Midbrain (tissue), 1 donor: ENCODE results near the gene CAMKK1.
A peak's percentile ranks its signal among the peaks of the same experiment; 100 is the strongest.

Source experiments
- DNase-seq: peaks from one replicate; lab custom pipeline; 2025; lab: John Stamatoyannopoulos, UW

CAMKK1 gene

DNA sequence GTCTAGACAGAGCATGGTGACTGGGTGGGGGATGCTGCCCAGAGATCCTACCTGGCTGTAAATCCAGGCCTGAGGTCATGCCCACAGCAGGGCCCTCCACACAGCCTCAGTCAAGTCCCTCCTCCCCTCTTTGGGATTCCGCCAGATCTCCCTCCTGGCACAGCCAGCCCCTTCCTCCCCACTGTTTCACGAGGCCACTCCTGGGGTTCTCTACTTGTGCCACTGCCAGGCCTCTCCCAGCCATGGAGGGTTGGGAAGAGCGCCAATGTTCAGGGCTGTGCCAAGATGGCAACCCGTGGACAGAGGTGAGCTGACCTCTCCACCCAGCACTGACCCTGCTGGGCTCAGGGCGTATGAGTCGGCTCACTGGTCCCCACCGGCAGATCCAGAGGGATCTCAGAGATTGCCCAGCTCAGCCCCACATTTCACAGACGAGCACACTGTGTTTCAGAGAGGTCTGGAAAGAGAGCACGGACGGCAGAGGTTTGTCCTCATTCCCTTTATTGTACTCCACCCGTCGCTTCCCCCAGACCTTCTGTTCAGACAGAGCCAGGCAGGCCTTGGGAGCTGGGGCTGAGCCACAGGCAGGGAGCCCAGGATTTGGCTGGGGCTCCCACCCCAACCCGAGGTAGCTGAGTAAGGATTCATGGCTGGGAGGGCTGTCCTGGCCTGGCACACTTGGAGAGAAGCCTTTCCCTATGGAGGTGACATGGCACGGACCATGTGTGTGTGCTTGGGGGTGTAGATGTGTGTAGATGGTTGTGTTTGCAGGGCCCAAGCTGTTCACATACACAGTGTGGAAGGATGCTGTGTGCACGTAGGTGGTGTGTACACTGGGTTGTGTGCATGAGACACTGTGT is 3.5 kb upstream of the CAMKK1 start:
- DNase-seq: peak; percentile 39

DNA sequence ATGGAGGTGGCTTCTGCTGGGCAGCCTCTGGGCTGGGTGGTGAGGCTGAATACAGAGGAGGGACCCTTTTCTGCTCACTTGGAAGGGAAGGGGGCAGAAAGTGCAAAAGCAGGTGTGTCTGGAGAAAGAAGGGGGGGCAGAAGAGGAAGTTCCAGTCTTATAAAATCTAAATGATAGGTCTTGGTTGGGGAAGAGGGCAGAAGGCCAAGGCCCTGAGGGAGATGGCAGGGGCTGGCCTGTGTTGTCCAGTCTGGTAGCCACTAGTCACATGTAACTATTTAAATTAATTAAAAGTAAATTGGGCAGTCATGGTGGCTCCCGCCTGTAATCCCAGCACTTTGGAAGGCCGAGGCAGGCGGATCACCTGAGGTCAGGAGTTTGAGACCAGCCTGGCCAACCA is 2.5 kb upstream of the CAMKK1 start:
- no peak for DNase-seq

DNA sequence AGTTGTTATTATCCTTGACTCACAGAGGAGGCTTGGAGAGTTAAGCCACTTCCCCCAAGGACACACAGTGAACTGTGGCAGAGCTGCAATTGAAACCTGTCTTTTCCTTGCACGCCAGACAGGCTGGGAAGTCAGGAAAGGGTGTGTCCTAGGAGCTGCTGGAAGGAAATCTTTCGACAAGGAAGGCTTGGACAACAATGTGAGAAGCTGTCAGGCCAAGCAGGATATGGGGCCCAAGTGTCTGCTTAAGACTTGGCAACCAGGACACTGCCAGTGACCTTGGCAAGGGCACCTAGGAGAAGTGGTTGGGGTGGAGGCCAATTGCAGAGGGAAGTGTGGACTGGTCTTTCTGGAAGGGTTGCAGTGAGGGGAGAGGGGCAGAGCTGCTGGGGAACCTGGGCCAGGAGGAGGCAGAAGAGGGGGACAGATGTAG is 2.1 kb upstream of the CAMKK1 start:
- DNase-seq: peak; percentile 15

DNA sequence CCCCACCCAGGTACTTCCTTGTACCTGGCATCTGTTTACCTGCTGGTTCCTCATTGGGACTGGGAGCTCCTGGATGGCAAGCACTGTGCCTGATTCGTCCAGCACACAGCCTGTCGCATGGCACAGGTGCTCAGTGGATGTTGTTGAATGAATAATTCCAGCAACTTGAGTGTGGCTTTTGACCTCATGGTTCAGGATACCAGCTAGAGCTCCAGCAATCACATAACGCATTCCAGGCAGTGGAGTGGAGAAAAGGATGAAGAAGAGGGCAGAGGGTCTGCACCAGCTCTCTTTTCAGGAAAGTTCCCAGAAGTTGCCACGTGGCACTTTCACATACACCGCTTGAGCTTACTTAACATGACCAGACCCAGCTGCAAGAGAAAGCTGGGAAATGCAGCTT is 1.3 kb upstream of the CAMKK1 start:
- no peak for DNase-seq

DNA sequence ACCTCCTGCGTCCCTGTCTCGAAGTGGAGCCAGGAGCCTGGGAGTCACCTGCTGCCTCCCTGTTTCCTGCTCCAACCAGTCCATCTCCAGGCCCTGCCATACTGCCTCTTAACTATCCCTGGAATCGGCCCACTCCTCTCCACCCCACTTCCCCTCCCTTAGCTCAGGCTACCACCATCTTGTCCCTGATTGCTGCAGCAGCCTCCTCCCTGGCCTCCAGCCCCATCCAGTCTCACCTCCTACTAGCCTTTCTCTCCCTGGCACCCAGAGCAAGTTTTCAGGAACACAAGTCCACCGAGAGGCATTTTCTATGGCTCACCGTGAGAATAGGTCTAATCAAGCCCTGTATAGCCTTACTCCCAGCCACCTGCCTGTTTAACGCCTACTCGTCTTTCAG is 865 bp upstream of the CAMKK1 start:
- no peak for DNase-seq

DNA sequence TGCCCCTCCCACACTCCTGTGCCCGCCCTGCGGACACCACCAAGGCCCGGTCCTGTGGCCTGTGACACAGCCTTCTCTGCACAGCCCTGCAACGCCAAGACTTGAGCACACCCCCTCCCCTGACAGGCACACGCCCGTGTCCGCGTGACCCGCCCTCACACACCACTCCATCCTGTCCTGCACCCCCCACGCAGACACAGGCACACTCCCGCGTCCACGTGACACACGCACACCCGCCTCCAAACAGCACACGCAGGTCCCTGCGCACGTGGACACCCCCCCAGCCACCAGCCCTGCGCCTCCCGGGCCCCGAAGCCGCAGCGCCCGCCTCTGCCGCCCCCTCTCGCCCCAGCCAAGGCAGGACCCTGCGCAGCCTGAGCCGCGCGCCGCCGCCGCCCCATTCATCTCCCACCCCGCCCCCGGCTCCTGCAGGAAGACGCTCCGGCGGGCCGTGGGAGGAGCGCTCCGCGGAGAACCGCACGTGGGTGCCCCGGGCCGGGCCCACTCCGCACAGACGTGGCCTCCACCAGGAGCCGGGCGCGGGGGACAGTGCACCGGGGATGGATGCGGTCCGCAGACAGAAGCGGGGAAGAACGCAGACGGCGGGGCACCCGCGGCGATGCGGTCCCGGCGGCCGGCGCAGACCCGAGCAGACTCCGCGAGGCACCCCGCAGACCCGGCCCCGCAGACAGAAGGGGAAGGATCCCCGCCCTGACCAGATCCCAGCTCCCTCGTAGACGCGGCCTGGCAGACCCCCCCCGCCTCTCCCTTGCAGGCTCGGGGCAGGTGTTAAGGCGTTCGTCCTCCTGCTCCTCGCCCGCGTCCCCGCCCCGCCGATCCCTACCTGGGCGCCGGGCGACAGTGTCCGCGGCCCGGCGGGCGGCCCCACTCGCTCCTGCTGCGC is 506 bp downstream of the CAMKK1 start:
- DNase-seq: peak; percentile 28

DNA sequence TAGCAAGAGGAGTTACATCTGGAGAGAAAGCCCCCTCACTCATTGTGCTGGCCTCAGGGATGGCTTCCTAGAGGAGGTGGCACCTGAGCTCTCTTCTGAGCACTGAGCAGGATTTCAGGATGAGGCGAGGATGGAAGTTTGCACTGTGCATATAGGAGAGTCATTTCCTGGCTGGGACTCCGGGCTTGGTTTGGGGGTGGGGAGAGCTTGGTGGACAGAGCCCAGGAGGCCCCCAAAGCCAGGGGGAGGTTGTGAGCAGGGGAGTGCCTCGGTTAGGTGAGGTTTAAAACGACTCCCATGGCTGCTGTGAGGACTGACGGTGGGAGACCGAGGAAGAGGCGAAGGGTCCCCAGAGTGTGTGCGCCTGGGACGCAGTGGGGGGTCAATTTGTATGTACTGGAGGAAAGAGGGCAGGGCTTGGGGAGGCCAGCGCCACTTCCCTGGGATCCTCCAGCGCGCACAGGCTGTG is 1.2 kb downstream of the CAMKK1 start:
- no peak for DNase-seq

DNA sequence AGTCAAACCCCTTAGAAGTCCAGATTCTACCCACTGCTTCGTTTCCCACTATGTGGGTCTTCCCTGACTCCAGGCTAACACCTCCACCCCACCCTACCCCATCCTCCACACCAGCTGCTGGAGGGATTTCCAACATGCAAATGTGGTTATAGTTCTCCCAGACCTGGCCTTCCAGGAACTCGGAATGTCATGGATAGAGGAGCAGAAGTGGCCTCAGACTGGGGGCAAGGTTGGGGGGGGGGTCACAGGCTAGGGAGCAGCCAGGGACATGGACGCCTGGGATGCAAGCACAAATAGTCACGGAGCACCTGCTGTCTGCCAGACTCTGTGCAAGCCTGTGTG is 2.0 kb downstream of the CAMKK1 start:
- DNase-seq: no peak

DNA sequence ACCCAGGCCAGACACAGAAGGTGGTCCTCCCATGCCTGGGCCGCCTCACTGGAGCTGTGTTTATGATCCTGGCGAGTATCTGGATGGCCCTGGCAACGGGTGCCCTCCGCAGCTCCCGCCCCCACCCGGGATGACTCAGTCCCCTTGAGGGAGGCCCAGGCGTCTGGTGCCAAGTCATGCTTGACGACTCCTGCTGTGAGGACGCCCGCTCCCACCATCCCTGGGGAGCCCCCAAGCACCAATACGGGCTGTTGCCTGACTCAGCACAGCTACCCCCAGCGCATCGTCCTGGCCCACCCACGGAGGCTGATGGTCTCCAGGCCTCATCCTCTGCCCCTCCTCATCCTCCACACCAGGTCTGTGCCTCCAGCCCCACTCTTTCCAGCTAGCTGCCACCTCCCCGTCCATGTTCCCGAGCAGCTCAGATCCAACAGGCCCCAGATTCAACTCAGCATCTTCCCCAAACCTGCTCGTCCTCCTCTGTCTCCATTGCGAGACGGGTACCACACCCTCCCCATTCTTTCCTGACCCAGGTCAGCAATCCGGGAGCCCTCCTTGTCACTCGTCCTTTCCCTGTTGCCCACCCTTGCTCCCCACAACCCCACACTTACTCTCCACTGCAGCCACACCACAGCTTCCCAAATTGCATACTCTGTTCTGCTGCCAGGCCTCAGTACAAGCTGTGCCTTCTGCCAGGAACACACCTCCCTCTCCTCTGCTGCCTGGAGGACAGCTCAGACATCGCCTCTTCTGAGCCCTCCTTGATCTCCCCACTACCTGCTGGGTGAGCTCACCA is 2.6 kb downstream of the CAMKK1 start:
- no peak for DNase-seq

DNA sequence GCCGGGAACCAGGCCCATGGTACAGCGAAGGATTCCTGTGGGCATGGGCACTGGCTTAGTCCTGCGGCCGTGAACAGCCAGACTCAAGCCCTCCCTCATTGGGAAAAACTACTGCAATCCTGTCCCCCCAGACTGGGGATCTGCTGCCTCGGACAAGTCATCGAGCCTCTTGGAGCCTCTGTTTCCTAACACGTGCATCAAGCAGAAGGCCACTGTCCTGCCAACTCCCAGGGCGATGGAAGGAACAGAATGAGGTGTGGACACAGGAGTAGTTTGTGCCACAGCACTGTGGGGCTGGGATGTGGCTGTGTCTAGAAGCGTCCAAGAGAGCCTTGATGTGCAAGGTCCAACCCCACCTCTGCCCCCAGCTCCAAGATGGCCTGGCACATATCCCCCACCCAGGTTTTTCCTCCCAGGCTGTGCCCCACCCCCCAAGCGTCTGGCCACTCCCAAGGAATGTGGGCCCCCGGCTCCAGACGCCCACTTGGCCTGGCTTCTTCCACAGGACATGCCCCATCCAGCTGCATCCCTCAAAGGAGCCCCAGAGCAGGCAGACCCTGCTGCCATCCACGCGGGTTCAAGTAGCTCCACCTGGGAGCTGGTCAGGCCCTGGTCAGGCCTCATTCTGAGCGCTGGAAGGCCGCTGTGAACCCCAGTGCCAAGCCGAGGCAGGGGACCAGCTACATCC is 3.4 kb downstream of the CAMKK1 start:
- no peak for DNase-seq

DNA sequence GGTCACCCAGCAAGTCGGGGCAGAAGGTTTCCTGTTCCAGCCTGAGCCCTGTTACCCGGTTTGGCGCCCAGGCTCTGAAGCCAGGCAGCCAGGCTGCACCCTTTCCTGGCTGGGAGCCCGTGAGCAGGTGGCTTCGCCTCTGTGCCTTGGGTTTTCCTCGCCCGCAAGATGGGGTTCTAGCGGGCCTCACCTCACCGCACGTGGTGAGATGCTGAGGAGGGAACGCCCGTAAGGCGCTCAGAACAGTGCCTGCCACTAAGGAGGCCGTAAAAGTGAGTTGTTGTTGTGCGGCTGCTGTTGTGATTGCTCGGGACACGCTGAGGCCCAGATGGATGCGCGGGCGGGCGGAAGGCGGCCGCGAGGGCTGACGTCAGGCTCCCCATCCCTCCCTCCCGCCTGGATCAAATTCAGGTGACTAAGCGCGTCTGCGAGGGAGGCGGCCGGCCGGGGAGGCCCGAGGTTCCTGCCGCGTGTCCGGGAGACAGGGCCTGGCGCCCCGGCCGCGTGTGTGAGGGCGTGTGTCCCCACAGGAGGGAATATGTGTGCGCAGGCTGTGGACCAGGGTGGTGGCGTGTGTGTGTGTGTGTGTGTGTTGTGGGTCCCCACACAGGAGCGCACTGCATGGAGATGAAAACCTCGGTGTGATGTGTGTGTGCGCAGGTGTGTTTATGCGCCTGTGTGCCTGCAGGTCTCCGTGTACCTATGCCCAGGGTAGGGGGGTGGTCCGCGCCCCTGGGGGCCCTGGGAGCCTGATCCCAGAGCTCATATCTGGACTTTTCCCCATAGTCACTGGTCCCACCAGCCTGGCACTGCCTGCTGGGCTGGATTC is 4.3 kb downstream of the CAMKK1 start:
- DNase-seq: no peak

DNA sequence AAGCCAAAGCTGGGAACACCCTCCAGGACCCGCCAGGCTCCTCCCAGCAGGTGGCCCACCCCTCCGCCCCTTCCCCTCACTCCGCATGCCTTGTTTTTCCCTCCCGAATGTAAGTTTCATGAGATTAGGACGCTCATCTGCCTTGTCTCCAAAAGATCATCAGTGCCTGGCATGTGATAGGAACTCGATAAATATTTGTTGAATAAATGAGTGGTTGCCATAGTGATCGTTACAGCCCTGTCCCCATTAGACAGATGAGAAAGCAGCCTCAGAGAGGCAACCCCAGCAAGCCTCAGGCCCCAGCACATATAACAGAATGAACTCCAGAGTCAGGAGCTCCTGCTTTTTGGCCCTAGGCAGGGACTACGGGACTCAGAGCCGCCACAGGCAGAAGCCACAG is 5.0 kb downstream of the CAMKK1 start:
- no peak for DNase-seq

DNA sequence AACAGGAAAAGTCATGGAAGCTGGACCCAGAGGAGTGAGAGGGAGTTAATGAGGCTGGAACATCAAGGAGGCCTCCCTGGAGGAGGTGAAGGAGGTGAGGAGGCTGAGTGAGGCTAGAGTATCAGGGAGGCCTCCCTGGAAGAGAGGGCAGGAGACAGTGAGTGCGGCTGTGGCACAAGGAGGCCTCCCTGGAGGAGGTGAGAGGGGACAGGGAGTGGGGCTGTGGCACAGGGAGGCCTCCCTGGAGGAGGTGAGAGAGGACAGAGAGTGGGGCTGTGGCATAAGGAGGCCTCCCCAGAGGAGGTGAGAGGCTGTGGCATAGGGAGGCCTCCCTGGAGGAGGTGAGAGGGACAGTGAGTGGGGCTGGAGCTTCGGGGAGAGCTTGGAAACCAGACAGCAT is 5.5 kb downstream of the CAMKK1 start:
- no peak for DNase-seq

DNA sequence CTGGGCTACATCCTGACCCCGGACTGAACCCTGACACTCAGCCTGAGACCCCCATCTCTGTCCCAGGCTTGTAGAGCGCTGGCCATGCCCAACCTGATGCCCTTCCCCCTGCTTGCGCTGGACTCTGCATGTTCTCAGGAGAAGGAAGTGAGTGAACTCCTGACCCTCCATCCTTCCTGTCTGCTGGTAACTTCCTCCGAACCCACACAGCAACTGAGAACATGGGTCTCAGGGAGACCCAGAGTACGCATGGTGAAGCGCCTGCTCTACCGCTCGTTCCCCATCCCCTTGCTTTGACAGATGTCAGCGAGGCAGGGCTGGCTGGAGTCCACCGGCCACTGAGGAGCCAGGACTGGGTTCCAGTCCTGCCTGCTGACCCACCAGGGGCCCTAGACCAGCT is 6.1 kb downstream of the CAMKK1 start:
- DNase-seq: peak; percentile 30

DNA sequence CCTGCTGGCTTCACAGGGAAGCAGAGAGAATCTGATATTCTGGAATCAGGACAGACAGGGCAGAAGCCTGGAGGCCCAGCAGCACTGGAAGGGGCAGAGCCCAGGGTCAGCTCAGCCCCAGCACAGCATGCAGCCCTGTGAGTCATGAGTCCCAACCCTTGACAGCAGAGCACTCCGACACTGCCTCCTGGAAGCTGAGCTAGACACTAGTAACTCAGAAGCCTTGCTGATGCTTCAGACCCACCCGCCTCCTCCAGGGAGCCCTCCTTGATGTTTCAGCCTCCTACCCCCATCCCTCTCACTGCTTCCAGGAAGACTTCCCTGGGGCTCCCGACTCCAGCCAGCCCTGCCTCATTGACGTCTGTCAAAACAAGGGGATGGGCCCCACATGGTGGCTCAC is 6.9 kb downstream of the CAMKK1 start:
- DNase-seq: no peak

DNA sequence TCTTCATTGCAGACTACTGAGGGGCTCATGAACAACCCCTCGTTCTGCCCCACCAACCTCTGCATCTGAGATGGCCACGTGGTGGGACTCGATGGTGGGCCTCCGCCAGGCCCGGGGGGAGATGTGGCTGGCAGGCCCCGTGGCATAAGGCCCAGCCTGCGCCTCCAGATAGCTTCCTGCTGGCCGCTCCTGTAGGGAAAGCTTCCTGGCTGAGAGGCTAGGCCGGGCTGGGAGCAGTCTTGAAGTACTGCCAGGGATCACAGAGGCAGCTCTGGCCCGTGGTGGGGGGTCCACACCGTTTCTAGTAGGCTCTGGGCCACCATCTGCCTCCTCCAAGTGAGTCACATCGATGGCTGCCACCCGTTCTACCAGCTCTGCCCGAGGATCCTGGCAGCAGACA is 7.6 kb downstream of the CAMKK1 start:
- no peak for DNase-seq

DNA sequence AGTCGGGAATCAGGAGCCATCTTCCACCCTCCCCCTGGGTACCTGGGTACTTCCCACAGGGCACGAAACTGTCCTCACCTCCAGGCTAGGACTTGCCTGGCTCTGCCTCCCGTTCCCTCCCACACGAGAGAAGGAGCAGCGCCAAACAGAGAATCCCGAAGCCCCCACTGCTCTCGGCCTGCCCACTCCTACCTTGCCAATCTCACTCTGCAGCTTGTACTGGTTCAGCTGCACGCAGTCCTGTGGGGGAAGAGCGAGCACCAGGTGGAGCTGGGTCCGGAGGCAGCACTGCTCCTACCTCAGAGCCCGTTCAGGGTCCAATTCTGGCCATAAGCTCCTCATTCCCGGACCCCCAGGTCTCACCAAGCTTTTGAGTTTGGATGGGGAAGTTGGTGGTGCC is 8.7 kb downstream of the CAMKK1 start:
- DNase-seq: no peak

DNA sequence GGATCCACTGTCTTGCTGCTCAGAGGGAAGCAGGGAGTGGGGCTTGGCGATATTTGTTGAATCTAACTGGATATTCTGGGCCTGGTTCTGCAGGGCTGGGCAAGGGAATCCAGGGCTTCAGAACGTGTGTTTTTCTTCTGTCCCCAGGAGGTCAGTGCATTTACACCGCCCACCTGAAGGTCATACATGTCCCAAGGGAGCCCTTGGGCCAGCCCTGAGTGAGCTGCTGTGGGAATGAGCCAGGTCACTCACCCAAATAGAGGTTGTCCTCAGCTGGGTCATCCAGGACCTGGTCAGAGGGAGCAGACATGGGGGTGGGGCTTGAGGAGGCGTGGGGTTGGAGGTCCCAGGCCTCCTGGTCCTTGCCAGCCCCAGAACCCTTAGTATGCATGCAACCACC is 10.6 kb downstream of the CAMKK1 start:
- DNase-seq: no peak

DNA sequence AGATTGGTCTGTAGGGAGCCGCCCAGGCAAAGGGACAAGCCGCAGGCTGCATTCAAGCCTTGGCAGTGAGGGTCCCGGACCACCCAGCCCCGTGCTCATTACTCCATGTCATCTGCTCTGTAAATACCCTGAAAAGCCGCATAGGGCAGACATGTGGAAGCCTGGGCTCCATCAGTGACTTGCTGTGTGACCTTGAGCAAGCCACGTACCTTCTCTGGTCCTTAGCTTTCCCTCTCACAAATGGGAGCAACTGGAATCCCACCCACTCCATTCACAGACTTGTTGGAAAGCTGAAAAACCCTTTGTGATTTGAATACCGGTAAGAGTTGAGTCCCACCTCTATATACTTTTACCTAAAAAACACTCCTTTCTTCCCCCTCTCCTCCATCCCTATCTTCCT is 11.9 kb downstream of the CAMKK1 start:
- DNase-seq: no peak

DNA sequence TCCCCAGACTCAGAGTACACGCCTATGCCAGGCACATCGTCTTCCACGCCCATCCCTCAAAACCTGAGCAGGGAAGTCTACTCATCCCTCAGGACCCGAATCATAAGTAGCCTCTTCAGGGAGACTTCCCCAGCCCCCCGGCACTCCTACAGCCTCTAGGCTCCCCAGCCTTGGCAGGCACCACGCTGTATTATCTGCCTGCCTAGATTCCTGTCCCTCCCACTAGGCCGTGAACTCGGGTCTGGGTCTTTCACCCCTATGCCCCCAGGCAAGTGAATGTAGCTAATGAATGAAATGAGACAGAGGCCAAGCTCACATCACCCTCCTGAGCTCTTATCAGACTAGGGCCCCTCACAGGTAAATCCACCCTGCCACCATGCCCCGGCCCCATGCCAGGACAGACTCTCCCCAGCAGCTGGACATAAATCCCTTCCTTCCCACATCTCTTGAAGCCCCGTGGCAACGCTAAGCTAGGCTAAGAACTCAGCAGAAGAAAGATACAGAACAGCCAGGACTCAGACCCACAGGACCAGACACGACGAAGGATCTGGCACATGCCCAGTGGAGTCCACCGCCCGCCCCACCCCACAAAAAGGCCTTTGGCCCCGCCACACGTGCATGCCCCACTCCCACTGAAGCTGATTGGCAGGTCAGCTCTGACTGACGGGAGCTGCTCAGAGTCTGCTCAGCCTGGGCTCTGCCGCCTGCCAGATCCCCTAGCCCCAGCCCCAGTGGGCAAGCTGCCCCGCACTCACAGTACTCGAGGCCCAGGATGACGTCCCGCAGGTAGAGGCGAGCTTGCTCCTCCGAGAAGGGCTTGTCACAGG is 13.0 kb downstream of the CAMKK1 start:
- DNase-seq: no peak
